ENCODE results near the gene HSPB6. TPM values are rescaled to one million over a fixed set of nuclear protein-coding genes. Genes with fewer than 3 reads are reported as not detected.

Gene HSPB6
- total RNA-seq, 3 donors from 2014 or later = 3.9 to 122 (median 22.9) TPM

GRCh38 chr19:35723671-35724070 is 33.2 kb downstream of the HSPB6 start:
- DNase-seq (no peak), ATAC-seq (no peak)
- Histone ChIP-seq H3K4me3 (no peak overlapping the region), H3K4me1 (ENCODE audit: low read depth) (peaks cover 9% of the 10 kb centered on the region), H3K36me3 (ENCODE audit: low read depth) (peaks cover 35% of the 10 kb centered on the region), H3K9me3 (no peaks in the 10 kb centered on the region)
- intact Hi-C loops (cut with DNase I, micrococcal nuclease) = no loop called here
- TF ChIP-seq CTCF (IDR thresholded peaks at IDR 0.05) = no peak

DNA sequence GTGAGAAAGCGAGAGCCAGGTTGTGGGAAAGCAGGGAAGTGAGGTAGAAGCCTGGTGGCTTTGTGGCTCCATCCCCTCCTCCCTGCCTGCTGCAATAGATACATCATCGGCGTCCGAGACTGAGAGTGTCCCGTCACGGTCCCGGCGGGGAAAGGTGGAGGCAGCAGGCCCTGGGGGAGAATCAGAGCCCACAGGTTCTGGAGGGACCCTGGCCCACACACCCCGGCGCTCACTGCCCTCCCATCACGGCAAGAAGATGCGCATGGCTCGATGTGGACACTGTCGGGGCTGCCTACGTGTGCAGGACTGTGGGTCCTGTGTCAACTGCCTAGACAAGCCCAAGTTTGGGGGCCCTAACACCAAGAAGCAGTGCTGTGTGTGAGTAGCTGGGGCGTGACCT is 33.9 kb downstream of the HSPB6 start:
- ATAC-seq = no peak
- Histone ChIP-seq H3K36me3 (ENCODE audit: low read depth) (peaks cover 31% of the 10 kb centered on the region), H3K9me3 (no peaks in the 10 kb centered on the region), H3K4me3 (no peak overlapping the region), H3K4me1 (ENCODE audit: low read depth) (peaks cover 10% of the 10 kb centered on the region)
- no peak for DNase-seq
- intact Hi-C loops (cut with DNase I, micrococcal nuclease) = no loop called here
- TF ChIP-seq CTCF (IDR thresholded peaks at IDR 0.05) = no peak

GRCh38 chr19:35722461-35722860 is 34.4 kb downstream of the HSPB6 start:
- H3K4me1 ChIP-seq (ENCODE audit: low read depth) = peaks cover 10% of the 10 kb centered on the region
- no peak for TF ChIP-seq CTCF (IDR thresholded peaks at IDR 0.05)
- no peak overlapping the region for H3K4me3 ChIP-seq
- H3K36me3 ChIP-seq (ENCODE audit: low read depth) = peaks cover 27% of the 10 kb centered on the region
- H3K9me3 ChIP-seq = no peaks in the 10 kb centered on the region
- no peak for ATAC-seq
- intact Hi-C loops (cut with DNase I, micrococcal nuclease) = no loop called here
- DNase-seq = no peak

GRCh38 chr19:35721374-35721773 is 35.5 kb downstream of the HSPB6 start:
- intact Hi-C loops (cut with DNase I, micrococcal nuclease) = no loop called here
- H3K36me3 ChIP-seq (ENCODE audit: low read depth) = peaks cover 24% of the 10 kb centered on the region
- no peak for TF ChIP-seq CTCF (IDR thresholded peaks at IDR 0.05)
- H3K4me3 ChIP-seq = no peak overlapping the region
- DNase-seq = no peak
- H3K4me1 ChIP-seq (ENCODE audit: low read depth) = peaks cover 10% of the 10 kb centered on the region
- ATAC-seq = no peak
- no peaks in the 10 kb centered on the region for H3K9me3 ChIP-seq

DNA sequence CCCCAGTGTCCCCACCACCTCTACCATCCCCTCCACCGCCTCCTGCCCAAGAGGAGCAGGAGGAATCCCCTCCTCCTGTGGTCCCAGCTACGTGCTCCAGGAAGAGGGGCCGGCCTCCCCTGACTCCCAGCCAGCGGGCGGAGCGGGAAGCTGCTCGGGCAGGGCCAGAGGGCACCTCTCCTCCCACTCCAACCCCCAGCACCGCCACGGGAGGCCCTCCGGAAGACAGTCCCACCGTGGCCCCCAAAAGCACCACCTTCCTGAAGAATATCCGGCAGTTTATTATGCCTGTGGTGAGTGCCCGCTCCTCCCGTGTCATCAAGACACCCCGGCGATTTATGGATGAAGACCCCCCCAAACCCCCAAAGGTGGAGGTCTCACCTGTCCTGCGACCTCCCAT is 36.2 kb downstream of the HSPB6 start:
- no peaks in the 10 kb centered on the region for H3K9me3 ChIP-seq
- intact Hi-C loops (cut with DNase I, micrococcal nuclease) = no loop called here
- H3K36me3 ChIP-seq (ENCODE audit: low read depth) = peaks cover 24% of the 10 kb centered on the region
- peaks cover 16% of the 10 kb centered on the region for H3K4me1 ChIP-seq (ENCODE audit: low read depth)
- ATAC-seq (no peak), DNase-seq (no peak)
- no peak overlapping the region for H3K4me3 ChIP-seq
- no peak for TF ChIP-seq CTCF (IDR thresholded peaks at IDR 0.05)

- no peaks in the 10 kb centered on the region for H3K9me3 ChIP-seq
- H3K4me3 ChIP-seq = no peak overlapping the region
- no peak for DNase-seq
- no peak for TF ChIP-seq CTCF (IDR thresholded peaks at IDR 0.05)
- no peak for ATAC-seq
- peaks cover 21% of the 10 kb centered on the region for H3K4me1 ChIP-seq (ENCODE audit: low read depth)
- H3K36me3 ChIP-seq (ENCODE audit: low read depth) = peaks cover 21% of the 10 kb centered on the region
- intact Hi-C loops (cut with DNase I, micrococcal nuclease) = no loop called here
Measured at GRCh38 chr19:35720163-35720524, 36.7 kb downstream of the HSPB6 start.
